Neural cell (in vitro differentiated cells): ENCODE results near the gene ZNF784.

Source experiments
- EP300 ChIP-seq: fragments of 450-650 bp; conservative IDR thresholded peaks from 2 replicates; pipeline ENCODE4 v1.6.1; 2014; ENCODE audit warnings: antibody characterized with exemption, mild to moderate bottlenecking, moderate library complexity; ENCODE audit not compliant: poor library complexity, severe bottlenecking
- EZH2 ChIP-seq: fragments of 200-600, 300-800 bp; shearing (Covaris generic), sonication (generic); IDR thresholded peaks from 2 replicates; pipeline ENCODE4 v1.6.1; 2014; ENCODE audit warnings: antibody characterized with exemption, low read length, borderline replicate concordance, mild to moderate bottlenecking; ENCODE audit not compliant: insufficient read depth, poor library complexity, severe bottlenecking
- POLR2AphosphoS5 ChIP-seq: IDR thresholded peaks from 2 replicates; pipeline ENCODE4 v1.6.1; 2012
- RAD21 ChIP-seq: fragments of 450-650 bp; conservative IDR thresholded peaks from 2 replicates; pipeline ENCODE4 v1.6.1; 2014; ENCODE audit warnings: antibody characterized with exemption, mild to moderate bottlenecking, moderate library complexity
- SMC3 ChIP-seq: fragments of 450-650 bp; conservative IDR thresholded peaks from 2 replicates; pipeline ENCODE4 v1.6.1; 2014; ENCODE audit warnings: antibody characterized with exemption, mild to moderate bottlenecking, moderate library complexity; ENCODE audit not compliant: poor library complexity
- TF ChIP-seq, protein P1 (sequence below): fragments of 450-650 bp; IDR thresholded peaks from 2 replicates; pipeline ENCODE4 v1.5.1; 2014; ENCODE audit warnings: antibody characterized with exemption, mild to moderate bottlenecking, moderate library complexity; ENCODE audit not compliant: poor library complexity, severe bottlenecking

DNA sequence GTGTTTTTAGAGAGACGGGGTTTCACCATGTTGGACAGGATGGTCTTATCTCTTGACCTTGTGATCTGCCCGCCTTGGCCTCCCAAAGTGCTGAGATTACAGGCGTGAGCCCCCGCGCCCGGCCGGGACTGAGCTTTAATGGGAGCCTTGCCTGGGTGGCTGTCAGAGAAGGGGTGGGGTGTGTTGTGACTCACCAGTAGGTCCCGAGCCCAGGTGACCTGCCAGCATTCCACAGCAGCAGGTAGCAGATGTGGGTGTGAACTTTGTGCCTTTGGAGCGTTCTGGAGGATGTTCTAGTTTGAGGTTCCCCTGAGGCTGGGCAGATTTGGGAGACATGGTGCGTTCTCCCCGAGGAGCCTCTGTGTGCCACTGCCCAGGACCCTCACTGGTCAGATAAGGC, 43.6 kb upstream of the ZNF784 start:
- TF ChIP-seq, protein P1, sequence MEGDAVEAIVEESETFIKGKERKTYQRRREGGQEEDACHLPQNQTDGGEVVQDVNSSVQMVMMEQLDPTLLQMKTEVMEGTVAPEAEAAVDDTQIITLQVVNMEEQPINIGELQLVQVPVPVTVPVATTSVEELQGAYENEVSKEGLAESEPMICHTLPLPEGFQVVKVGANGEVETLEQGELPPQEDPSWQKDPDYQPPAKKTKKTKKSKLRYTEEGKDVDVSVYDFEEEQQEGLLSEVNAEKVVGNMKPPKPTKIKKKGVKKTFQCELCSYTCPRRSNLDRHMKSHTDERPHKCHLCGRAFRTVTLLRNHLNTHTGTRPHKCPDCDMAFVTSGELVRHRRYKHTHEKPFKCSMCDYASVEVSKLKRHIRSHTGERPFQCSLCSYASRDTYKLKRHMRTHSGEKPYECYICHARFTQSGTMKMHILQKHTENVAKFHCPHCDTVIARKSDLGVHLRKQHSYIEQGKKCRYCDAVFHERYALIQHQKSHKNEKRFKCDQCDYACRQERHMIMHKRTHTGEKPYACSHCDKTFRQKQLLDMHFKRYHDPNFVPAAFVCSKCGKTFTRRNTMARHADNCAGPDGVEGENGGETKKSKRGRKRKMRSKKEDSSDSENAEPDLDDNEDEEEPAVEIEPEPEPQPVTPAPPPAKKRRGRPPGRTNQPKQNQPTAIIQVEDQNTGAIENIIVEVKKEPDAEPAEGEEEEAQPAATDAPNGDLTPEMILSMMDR: no peak
- TF ChIP-seq RAD21: no peak
- TF ChIP-seq EZH2: no peak
- TF ChIP-seq SMC3: no peak
- no peak for TF ChIP-seq EP300
- TF ChIP-seq POLR2AphosphoS5: no peak
